ENCODE data around the gene SLC25A22.

DNA sequence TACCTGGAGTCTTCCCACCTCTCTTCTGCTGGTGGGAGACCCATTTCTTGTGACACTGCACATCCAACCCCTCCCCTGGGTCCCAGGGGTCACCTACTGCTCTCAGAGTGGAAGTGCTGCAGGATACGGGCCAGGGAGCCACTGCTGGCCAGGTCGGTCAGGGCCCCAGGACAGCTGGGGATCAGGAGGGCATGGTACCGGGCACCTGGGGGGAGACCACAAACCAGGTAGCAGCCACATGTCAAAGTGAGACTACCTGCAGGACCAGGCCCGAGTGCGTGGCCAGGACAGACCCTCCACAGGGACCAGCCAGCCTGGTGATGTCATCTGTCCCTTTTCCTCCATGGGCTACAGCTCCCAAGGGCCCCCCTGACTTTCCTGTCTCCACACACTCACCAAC lies 24.7 kb downstream of the SLC25A22 start:
- TF ChIP-seq CTCF (conservative IDR thresholded peaks at IDR 0.05 in 1 of 2, IDR thresholded peaks at IDR 0.05 in 1 of 2; ENCODE audit: low read depth in 1 of 2, low read length in 2 of 2): no peak
- no peak for TF ChIP-seq EZH2 (IDR thresholded peaks at IDR 0.05; ENCODE audit: low read length, missing control alignments)
